ENCODE measurements around the gene ZNF683. TPM values are rescaled to one million over a fixed set of nuclear protein-coding genes. Genes with fewer than 3 reads are reported as not detected.

Gene ZNF683
- total and polyA plus RNA-seq, 9 of the 15 experiments (the other 6 are each of a cell fraction or from before 2014, with no cell fraction given), result not detected

DNA sequence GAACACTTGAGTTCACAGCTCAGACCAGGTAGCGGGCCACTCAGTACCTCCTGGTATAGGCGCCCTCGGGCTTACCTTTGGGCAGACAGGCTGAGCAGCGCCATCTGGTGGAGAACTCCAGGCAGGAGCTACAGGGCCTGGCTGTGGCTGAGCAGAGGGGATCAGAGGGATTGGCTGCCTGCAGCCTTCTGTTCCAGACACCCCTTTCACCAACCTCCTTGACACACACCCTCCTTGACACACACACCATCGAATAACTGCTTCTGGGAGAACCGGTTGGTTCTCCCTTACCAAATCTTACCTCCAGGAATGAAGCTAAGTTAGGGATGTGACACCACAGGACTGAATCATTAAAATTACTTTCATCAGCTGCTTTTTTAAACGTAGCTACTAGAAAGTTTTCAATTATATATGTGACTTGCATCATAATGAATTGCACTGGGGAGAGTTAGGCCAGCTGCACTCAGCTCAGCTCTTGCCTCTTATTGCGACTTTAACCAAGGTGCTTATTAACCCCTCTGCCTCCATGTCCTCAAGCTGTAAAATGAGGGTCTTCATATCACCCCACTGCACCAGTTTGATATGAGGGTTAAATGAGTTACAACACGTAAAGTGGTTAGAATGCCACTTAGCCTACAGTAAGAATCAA is 44.7 kb upstream of the ZNF683 start (continued):
- TF ChIP-seq THAP12 (CRISPR knock-in tag; IDR thresholded peaks at IDR 0.05) (0 out of 2 replicates have a peak, but pooled peaks have one; percentile 15), ARHGAP35 (IDR thresholded peaks at IDR 0.05; ENCODE audit: partially characterized antibody) (no peak), CTBP1 (IDR thresholded peaks at IDR 0.05; ENCODE audit: borderline replicate concordance) (peak; percentile 33; the same call in 1 of the 2 replicates), NFXL1 (CRISPR knock-in tag; IDR thresholded peaks at IDR 0.05) (no peak), RHOXF2B (CRISPR knock-in tag; conservative IDR thresholded peaks at IDR 0.05) (no peak), ZKSCAN1 (IDR thresholded peaks at IDR 0.05; ENCODE audit: low read depth, low read length) (peak; percentile 45; the same call in 1 of the 2 replicates), TAL1 (IDR thresholded peaks at IDR 0.05) (no peak), HCFC1 (IDR thresholded peaks at IDR 0.05; ENCODE audit: low read depth, low read length) (no peak), POU5F1 (IDR thresholded peaks at IDR 0.05; ENCODE audit: borderline replicate concordance, low read depth, low read length, partially characterized antibody) (no peak), NR4A1 (CRISPR knock-in tag; IDR thresholded peaks at IDR 0.05) (no peak), NR4A1 (tag; IDR thresholded peaks at IDR 0.05) (no peak), KLF10 (CRISPR knock-in tag; IDR thresholded peaks at IDR 0.05) (no peak), YY1 (IDR thresholded peaks at IDR 0.05; ENCODE audit: borderline replicate concordance in 1 of 3, control insufficient read depth in 1 of 3, extremely low read depth in 1 of 3, insufficient read depth in 3 of 3, insufficient read length in 1 of 3, insufficient replicate concordance in 2 of 3, low read depth in 1 of 3, low read length in 2 of 3) (peak in 1 of 3 experiments; percentile 40), PBX2 (CRISPR knock-in tag; IDR thresholded peaks at IDR 0.05; ENCODE audit: low read depth) (no peak), PBX2 (tag; conservative IDR thresholded peaks at IDR 0.05; ENCODE audit: low read depth) (no peak), ASH1L (IDR thresholded peaks at IDR 0.05; ENCODE audit: borderline replicate concordance, low read depth, partially characterized antibody) (no peak), HDAC2 (IDR thresholded peaks at IDR 0.05) (no peak), CHD1 (IDR thresholded peaks at IDR 0.05; ENCODE audit: low read length) (no peak), SNIP1 (IDR thresholded peaks at IDR 0.05; ENCODE audit: low read depth) (no peak), ZBTB7A (IDR thresholded peaks at IDR 0.05; ENCODE audit: borderline replicate concordance, control insufficient read depth, low read depth, low read length) (no peak)
- TF ChIP-seq, protein P1, sequence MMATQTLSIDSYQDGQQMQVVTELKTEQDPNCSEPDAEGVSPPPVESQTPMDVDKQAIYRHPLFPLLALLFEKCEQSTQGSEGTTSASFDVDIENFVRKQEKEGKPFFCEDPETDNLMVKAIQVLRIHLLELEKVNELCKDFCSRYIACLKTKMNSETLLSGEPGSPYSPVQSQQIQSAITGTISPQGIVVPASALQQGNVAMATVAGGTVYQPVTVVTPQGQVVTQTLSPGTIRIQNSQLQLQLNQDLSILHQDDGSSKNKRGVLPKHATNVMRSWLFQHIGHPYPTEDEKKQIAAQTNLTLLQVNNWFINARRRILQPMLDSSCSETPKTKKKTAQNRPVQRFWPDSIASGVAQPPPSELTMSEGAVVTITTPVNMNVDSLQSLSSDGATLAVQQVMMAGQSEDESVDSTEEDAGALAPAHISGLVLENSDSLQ (IDR thresholded peaks at IDR 0.05), result no peak
